Stomach (tissue), 9 donors: ENCODE measurements around the gene OSBP2. TPM values are rescaled to one million over a fixed set of nuclear protein-coding genes. Genes with fewer than 3 reads are reported as not detected.

Experiments used
- DNase-seq, 2 donors: peaks; one replicate each; pipeline versions ENCODE4 v3.0.0 to v3.0.0-alpha.2; 2013 to 2019
- H3K27ac ChIP-seq, 5 donors: fragments of 200-600 bp in 4 of 5; sonication (generic) in 4 of 5; one replicate each; pipeline ENCODE4 v1.5.1; 2013 to 2019; ENCODE audit warnings: mild to moderate bottlenecking in 1 of 5, moderate library complexity in 1 of 5
- H3K27me3 ChIP-seq, 3 donors: fragments of 200-600 bp; sonication (generic); one replicate each; pipeline ENCODE4 v1.5.1; 2017 to 2019; ENCODE audit warnings: mixed run types in 1 of 3
- H3K36me3 ChIP-seq, 4 donors: fragments of 200-600 bp; sonication (generic); 1 replicate in 3 of 4; 2 replicates in 1 of 4; pipeline ENCODE4 v1.5.1; 2016 to 2019
- H3K4me1 ChIP-seq, 4 donors: fragments of 200-600 bp; sonication (generic); one replicate each; pipeline ENCODE4 v1.5.1; 2016 to 2019
- H3K4me3 ChIP-seq, 4 donors: fragments of 200-600 bp; sonication (generic) in 3 of 4; one replicate each; pipeline ENCODE4 v1.5.1; 2016 to 2019; ENCODE audit warnings: mild to moderate bottlenecking in 1 of 4
- H3K9me3 ChIP-seq, 4 donors: fragments of 200-600 bp; sonication (generic); one replicate each; pipeline ENCODE4 v1.5.1; 2016 to 2019
- EP300 ChIP-seq: sonication (generic); formaldehyde crosslinking; IDR thresholded peaks from one replicate; pipeline ENCODE4 v1.6.1; 2017; ENCODE audit warnings: antibody characterized with exemption
- POLR2A ChIP-seq, 4 donors: fragments of 450-650 bp; IDR thresholded peaks; one replicate each; pipeline ENCODE4 v1.6.1; 2016; ENCODE audit warnings: antibody characterized with exemption in 4 of 4, control low read depth in 2 of 4, mild to moderate bottlenecking in 1 of 4, moderate library complexity in 1 of 4
- POLR2AphosphoS5 ChIP-seq, 3 donors: sonication (generic); formaldehyde crosslinking; IDR thresholded peaks; one replicate each; pipeline ENCODE4 v1.6.1; 2016; ENCODE audit warnings: antibody characterized with exemption in 3 of 3
- WGBS, 5 donors: extraction: QIAGEN DNeasy Blood & Tissue Kit in 3 of 5; methylation state at CpG; one replicate each; pipeline versions ENCODE4 v1.1.5 to v1.1.7; 2013 to 2018; 5-methylcytosine and 5-hydroxymethylcytosine counted together
- intact Hi-C: fragments of 100-400 bp; cut with DNase I; formaldehyde crosslinking; loops from one replicate; pipeline ENCODE4 v1.15.1; 2023; ENCODE audit warnings: low total_unique reads
- polyA plus RNA-seq, 3 donors: library from polyadenylated mRNA; stranded (reverse); fragments of 200-250 nt; gene quantifications; one replicate each; pipeline ENCODE4 v1.2.3, GENCODE V29; 2013
- total RNA-seq, 5 donors: library from RNA; depleted of rRNA; stranded (reverse); fragments of >200 nt; gene quantifications; one replicate each; pipeline versions ENCODE4 v1.1.0 to v1.2.3, GENCODE V29; 2014 to 2016
- TF ChIP-seq, protein P1 (sequence below), 7 experiments: fragments of 450-650 bp in 4 of 7; fragments of 200-600 bp in 3 of 7; sonication (generic) in 3 of 7; IDR thresholded peaks; one replicate each; pipeline ENCODE4 v1.5.1; 2016 to 2019; ENCODE audit warnings: antibody characterized with exemption in 7 of 7, control low read depth in 2 of 7, mild to moderate bottlenecking in 1 of 7
- donor health status: healthy with polysubstance abuse.
- donor health status: Bipolar disorder and iron deficiency.
- donor health status: healthy.

OSBP2 gene
- total and polyA plus RNA-seq, 8 donors, result 0.58 to 9.5 (median 1.8) TPM; not detected in 1

DNA sequence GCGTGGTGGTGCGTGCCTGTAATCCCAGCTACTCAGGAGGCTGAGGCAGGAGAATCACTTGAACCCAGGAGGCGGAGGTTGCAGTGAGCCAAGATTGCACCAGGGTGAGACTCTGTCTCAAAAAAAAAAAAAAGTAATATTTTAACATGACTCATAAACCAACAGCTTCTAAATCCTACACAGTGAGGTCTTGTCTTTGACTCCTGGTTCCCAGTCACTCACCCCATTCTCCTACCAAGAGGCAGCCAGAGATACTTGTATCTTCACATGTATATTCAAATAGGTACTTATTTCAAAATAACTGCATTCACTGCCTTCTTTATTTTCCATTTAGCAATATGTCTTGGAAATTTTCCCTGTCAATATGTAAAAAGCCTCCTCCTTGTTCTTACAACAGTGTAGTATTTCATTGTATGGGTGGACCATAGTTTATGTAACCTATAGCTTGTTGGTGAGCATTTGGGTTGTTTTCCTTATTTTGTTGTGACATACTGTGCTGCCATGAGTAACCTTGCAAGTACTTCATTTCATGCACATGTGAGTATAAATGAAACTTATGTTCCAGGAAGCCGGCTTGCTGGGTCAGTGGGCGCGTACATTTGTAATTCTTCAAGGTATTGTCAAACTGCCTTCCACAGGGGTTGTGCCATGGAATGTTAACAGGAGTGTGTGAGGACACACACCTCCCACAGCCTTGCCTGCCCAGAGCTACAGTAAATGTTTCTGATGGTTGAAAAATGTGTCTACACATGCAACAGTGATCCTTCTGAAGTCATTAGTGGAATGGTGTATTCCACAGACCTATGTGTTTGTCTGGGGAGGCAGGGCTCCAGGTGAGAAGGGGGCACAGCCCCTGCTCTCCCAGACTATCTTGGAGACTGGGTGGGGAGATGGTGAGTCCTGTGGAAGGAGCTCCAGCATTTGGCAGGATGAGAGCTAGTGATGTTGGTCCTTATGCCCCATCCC is 47.9 kb downstream of the OSBP2 start:
- 77 to 85% (median 81%) methylated on average over 6 of the region's 6 CpGs for WGBS, 5 donors
- Histone ChIP-seq H3K4me3 (no peak overlapping the region), H3K36me3 (peaks cover 0 to 4% (median 0%) of the 10 kb centered on the region in 4 donors), H3K4me1 (no peaks in the 10 kb centered on the region), H3K9me3 (no peaks in the 10 kb centered on the region), H3K27ac (no peak overlapping the region), H3K27me3 (no peaks in the 10 kb centered on the region)
- TF ChIP-seq, protein P1, sequence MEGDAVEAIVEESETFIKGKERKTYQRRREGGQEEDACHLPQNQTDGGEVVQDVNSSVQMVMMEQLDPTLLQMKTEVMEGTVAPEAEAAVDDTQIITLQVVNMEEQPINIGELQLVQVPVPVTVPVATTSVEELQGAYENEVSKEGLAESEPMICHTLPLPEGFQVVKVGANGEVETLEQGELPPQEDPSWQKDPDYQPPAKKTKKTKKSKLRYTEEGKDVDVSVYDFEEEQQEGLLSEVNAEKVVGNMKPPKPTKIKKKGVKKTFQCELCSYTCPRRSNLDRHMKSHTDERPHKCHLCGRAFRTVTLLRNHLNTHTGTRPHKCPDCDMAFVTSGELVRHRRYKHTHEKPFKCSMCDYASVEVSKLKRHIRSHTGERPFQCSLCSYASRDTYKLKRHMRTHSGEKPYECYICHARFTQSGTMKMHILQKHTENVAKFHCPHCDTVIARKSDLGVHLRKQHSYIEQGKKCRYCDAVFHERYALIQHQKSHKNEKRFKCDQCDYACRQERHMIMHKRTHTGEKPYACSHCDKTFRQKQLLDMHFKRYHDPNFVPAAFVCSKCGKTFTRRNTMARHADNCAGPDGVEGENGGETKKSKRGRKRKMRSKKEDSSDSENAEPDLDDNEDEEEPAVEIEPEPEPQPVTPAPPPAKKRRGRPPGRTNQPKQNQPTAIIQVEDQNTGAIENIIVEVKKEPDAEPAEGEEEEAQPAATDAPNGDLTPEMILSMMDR (IDR thresholded peaks at IDR 0.05), result no peak
- no peak for TF ChIP-seq POLR2A (IDR thresholded peaks at IDR 0.05)
- TF ChIP-seq POLR2AphosphoS5 (IDR thresholded peaks at IDR 0.05), result no peak
- no peak for TF ChIP-seq EP300
- intact Hi-C loops, result no loop called here
- DNase-seq, result no peak

DNA sequence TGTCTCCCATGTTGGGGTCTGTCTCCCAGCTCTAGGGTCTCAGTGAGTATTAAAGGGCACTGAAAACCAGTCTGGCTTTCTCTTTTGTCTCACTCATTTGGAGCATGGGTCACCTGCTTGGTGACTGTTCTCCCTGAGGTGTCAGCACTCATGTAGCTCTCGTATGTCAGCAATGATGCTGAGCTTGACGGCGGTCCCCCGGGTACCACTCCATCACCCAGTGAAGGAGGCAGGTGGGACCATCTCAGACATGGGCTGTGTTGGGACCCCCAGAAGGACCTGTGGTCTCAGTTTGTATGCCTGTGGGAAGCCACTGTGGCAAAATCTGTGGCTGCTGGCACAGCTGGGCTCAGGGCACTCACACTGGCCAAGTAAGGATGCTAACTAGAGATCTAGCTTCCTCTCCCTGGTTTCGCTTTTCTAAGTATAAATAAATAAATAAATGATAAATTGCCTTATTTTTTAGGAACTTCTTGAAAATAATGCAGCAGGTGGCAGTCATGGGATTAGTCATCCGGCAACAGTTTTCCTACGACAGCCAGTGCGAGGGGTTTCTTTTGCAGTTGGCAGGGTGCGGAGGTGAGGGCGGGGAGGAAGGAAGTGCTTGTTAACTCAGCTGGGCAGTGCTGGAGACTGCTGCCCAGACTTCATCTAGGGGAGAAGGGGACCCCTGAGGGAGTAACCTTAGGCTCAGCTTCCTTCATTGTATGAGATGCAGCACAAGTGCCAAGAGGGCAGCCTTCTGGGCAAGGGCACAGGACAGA is 48.8 kb downstream of the OSBP2 start:
- Histone ChIP-seq H3K27me3 (no peaks in the 10 kb centered on the region), H3K36me3 (peaks cover 0 to 4% (median 0%) of the 10 kb centered on the region in 4 donors)
- 68 to 81% (median 78%) methylated on average over 10 of the region's 10 CpGs for WGBS, 5 donors

GRCh38 chr22:30744224-30744623 is 49.5 kb downstream of the OSBP2 start:
- WGBS, 5 donors, result 76 to 88% (median 88%) methylated on average over 3 of the region's 3 CpGs
- intact Hi-C loops, result no loop called here
- Histone ChIP-seq H3K9me3 (no peaks in the 10 kb centered on the region), H3K36me3 (peaks cover 0 to 4% (median 0%) of the 10 kb centered on the region in 4 donors), H3K4me3 (no peak overlapping the region), H3K4me1 (no peaks in the 10 kb centered on the region), H3K27me3 (no peaks in the 10 kb centered on the region), H3K27ac (no peak overlapping the region)
- DNase-seq, result no peak
- TF ChIP-seq POLR2A (IDR thresholded peaks at IDR 0.05) (no peak), EP300 (no peak), POLR2AphosphoS5 (IDR thresholded peaks at IDR 0.05) (no peak)
- TF ChIP-seq, protein P1 (IDR thresholded peaks at IDR 0.05), result no peak

More for the DNA sequence above, 48.8 kb downstream of the OSBP2 start:
- H3K4me3 ChIP-seq, result no peak overlapping the region
- no peaks in the 10 kb centered on the region for H3K4me1 ChIP-seq
- no peak overlapping the region for H3K27ac ChIP-seq
- intact Hi-C loops, result no loop called here
- no peak for DNase-seq
- TF ChIP-seq POLR2A (IDR thresholded peaks at IDR 0.05) (no peak), EP300 (no peak), POLR2AphosphoS5 (IDR thresholded peaks at IDR 0.05) (no peak)
- TF ChIP-seq, protein P1 (IDR thresholded peaks at IDR 0.05), result no peak
- H3K9me3 ChIP-seq, result no peaks in the 10 kb centered on the region

GRCh38 chr22:30747493-30747892 is 52.8 kb downstream of the OSBP2 start:
- WGBS, 5 donors, result 64 to 82% (median 79%) methylated on average over 7 of the region's 7 CpGs
- intact Hi-C loops, result no loop called here
- no peak for DNase-seq

More at GRCh38 chr22:30747493-30747892, 52.8 kb downstream of the OSBP2 start:
- no peak overlapping the region for H3K4me3 ChIP-seq
- peaks cover 0 to 4% (median 0%) of the 10 kb centered on the region in 4 donors for H3K36me3 ChIP-seq
- no peaks in the 10 kb centered on the region for H3K9me3 ChIP-seq
- H3K27me3 ChIP-seq, result no peaks in the 10 kb centered on the region
- no peaks in the 10 kb centered on the region for H3K4me1 ChIP-seq
- TF ChIP-seq POLR2AphosphoS5 (IDR thresholded peaks at IDR 0.05) (no peak), EP300 (no peak), POLR2A (IDR thresholded peaks at IDR 0.05) (no peak)
- TF ChIP-seq, protein P1 (IDR thresholded peaks at IDR 0.05), result no peak
- no peak overlapping the region for H3K27ac ChIP-seq
